CD4-positive, alpha-beta T cell (primary cell): Measurements from ENCODE around the gene TMEM132A. TPM values are rescaled to one million over a fixed set of nuclear protein-coding genes. Genes with fewer than 3 reads are reported as not detected.

Experiments
- ATAC-seq: fragments of 200-7000 bp; cut with Tn5 transposase; one replicate; pipeline ENCODE4 v1.10.0; 2022; ENCODE audit warnings: mild to moderate bottlenecking; ENCODE audit not compliant: poor library complexity
- CTCF ChIA-PET: fragments of 350-600 bp; sonication (Branson Sonifier 250); formaldehyde crosslinking; loops from one replicate; lab custom pipeline; 2021; ENCODE audit warnings: antibody characterized with exemption, inconsistent platforms; lab: Charles Lee
- POLR2A ChIA-PET: fragments of 350-600 bp; sonication (Branson Sonifier 250); formaldehyde crosslinking; loops from one replicate; lab custom pipeline; 2021; ENCODE audit warnings: antibody characterized with exemption, inconsistent platforms; lab: Charles Lee
- DNase-seq, 14 experiments: peaks; one replicate each; pipeline ENCODE4 v3.0.0-alpha.2; 2013 to 2020; ENCODE audit warnings: mixed read lengths in 2 of 14
- H3K27ac ChIP-seq, 2 donors: one replicate each; pipeline versions ENCODE4 v1.5.1 to v1.7.0; 2013; ENCODE audit warnings: low read length in 2 of 2, low read depth in 1 of 2, mild to moderate bottlenecking in 1 of 2
- H3K27me3 ChIP-seq, 2 experiments: 1 replicate in 1 of 2; 2 replicates in 1 of 2; pipeline versions ENCODE4 v1.6.1 to v1.7.0; 2013; ENCODE audit warnings: low read length in 2 of 2, control low read depth in 1 of 2, mild to moderate bottlenecking in 1 of 2, moderate library complexity in 1 of 2; ENCODE audit not compliant: insufficient read depth in 2 of 2, control insufficient read depth in 1 of 2
- H3K36me3 ChIP-seq: one replicate; pipeline ENCODE4 v1.6.1; 2013; ENCODE audit warnings: low read length, control low read depth; ENCODE audit not compliant: insufficient read depth
- H3K4me1 ChIP-seq: one replicate; pipeline ENCODE4 v1.6.1; 2013; ENCODE audit warnings: low read length, control low read depth; ENCODE audit not compliant: insufficient read depth
- H3K4me3 ChIP-seq: one replicate; pipeline ENCODE4 v1.5.1; 2013; ENCODE audit warnings: mild to moderate bottlenecking, low read length, moderate library complexity
- H3K9me3 ChIP-seq, 2 experiments: 1 replicate in 1 of 2; 2 replicates in 1 of 2; pipeline versions ENCODE4 v1.6.1 to v1.7.0; 2013; ENCODE audit warnings: low read length in 2 of 2, mild to moderate bottlenecking in 2 of 2, control low read depth in 1 of 2, moderate library complexity in 1 of 2; ENCODE audit not compliant: control insufficient read depth in 1 of 2, insufficient read depth in 1 of 2
- H3K27ac Mint-ChIP-seq: one replicate; pipeline ENCODE4 v1.8.0; 2020; ENCODE audit warnings: mixed read lengths
- H3K27me3 Mint-ChIP-seq: one replicate; pipeline ENCODE4 v1.8.0; 2021; ENCODE audit warnings: mixed read lengths
- H3K36me3 Mint-ChIP-seq: one replicate; pipeline ENCODE4 v1.8.0; 2021; ENCODE audit warnings: low read depth, mixed read lengths
- H3K4me1 Mint-ChIP-seq: one replicate; pipeline ENCODE4 v1.8.0; 2021; ENCODE audit warnings: low read depth, mixed read lengths
- H3K4me3 Mint-ChIP-seq: one replicate; pipeline ENCODE4 v1.8.0; 2020; ENCODE audit warnings: mild to moderate bottlenecking, mixed read lengths
- H3K9me3 Mint-ChIP-seq: one replicate; pipeline ENCODE4 v1.8.0; 2020; ENCODE audit warnings: mixed read lengths
- CTCF ChIP-seq: fragments of 200-600 bp; IDR thresholded peaks from one replicate; pipeline ENCODE4 v1.8.0; 2022; ENCODE audit warnings: antibody characterized with exemption, mild to moderate bottlenecking
- intact Hi-C, 2 experiments: fragments of 100-400 bp; cut with DNase I in 1 of 2; cut with micrococcal nuclease in 1 of 2; formaldehyde crosslinking; loops; one replicate each; pipeline versions ENCODE4 v1.15.1 to v1.9.0; 2023 to 2025; cut with DNase I, micrococcal nuclease
- total RNA-seq, 174 experiments: library from RNA in 2 of 174; stranded (reverse) in 2 of 174; gene quantifications; one replicate each; pipeline ENCODE4 v1.2.3 and lab custom pipeline; 2021 to 2026

Gene TMEM132A
- total RNA-seq, 2 experiments from 2014 or later: not detected

GRCh38 chr11:60970369-60970774 is 46.1 kb downstream of the TMEM132A start:
- Mint-ChIP-seq H3K4me3 (peak overlapping the region; percentile 90), H3K9me3 (no peaks in the 10 kb centered on the region), H3K27ac (peak overlapping the region; percentile 94), H3K4me1 (peaks cover 25% of the 10 kb centered on the region), H3K27me3 (no peaks in the 10 kb centered on the region), H3K36me3 (peaks cover 39% of the 10 kb centered on the region)
- intact Hi-C loops: loop anchor here (1.0 to 2.0 kb wide), 7 partner anchors 16 to 217 kb away; no protein-coding TSS in a partner anchor
- Histone ChIP-seq H3K9me3 (no peaks in the 10 kb centered on the region), H3K4me1 (peaks cover 29% of the 10 kb centered on the region), H3K27me3 (no peaks in the 10 kb centered on the region), H3K4me3 (peak overlapping the region; percentile 96), H3K27ac (peak overlapping the region; percentile 83 to 93), H3K36me3 (peaks cover 2% of the 10 kb centered on the region)
- CTCF ChIA-PET: interaction anchor here (0.6 to 2.6 kb wide), 38 partner anchors 8 to 218 kb away, joined by 3 to 16 read pairs (median 5); partner anchors contain the start of genes PRPF19 and TMEM109
- peak; percentile 97 for TF ChIP-seq CTCF
- ATAC-seq (peak; percentile 71), DNase-seq (peak; percentile 71 to 90 (median 80))
- POLR2A ChIA-PET: interaction anchor here (0.6 to 1.9 kb wide), 4 partner anchors 39 to 190 kb away, joined by 3 to 6 read pairs (median 4); partner anchors contain the start of gene VPS37C

GRCh38 chr11:60970890-60971289 is 46.6 kb downstream of the TMEM132A start:
- ATAC-seq (no peak), DNase-seq (peak in 1 of 14 experiments; percentile 38)
- peaks cover 42% of the 10 kb centered on the region for H3K36me3 Mint-ChIP-seq

GRCh38 chr11:60971520-60971919 is 47.3 kb downstream of the TMEM132A start, which contains the start of gene CD6:
CD6 (plus strand) TSS chr11:60971680; CDS start chr11:60971866, 186 bp downstream.
- ATAC-seq (peak; percentile 72), DNase-seq (peak; percentile 51 to 88 (median 68))
- Histone ChIP-seq H3K9me3 (no peaks in the 10 kb centered on the region), H3K4me3 (peak within 1 kb of the TSS; percentile 96), H3K27ac (peak within 1 kb of the TSS; percentile 83 to 93), H3K4me1 (peaks cover 36% of the 10 kb centered on the region), H3K36me3 (peaks cover 5% of the 10 kb centered on the region), H3K27me3 (no peaks in the 10 kb centered on the region)
- no peaks in the 10 kb centered on the region for H3K9me3 Mint-ChIP-seq
- H3K4me3 Mint-ChIP-seq: peak within 1 kb of the TSS; percentile 90
- TF ChIP-seq CTCF: no peak
- H3K4me1 Mint-ChIP-seq: peaks cover 35% of the 10 kb centered on the region
- CTCF ChIA-PET: interaction anchor here (0.7 to 2.6 kb wide), 9 partner anchors 22 to 216 kb away, joined by 3 to 16 read pairs (median 6); partner anchors contain the start of gene PRPF19
- intact Hi-C loops: loop anchor here (1.0 to 2.0 kb wide), 6 partner anchors 15 to 141 kb away; no protein-coding TSS in a partner anchor
- POLR2A ChIA-PET: interaction anchor here (0.6 to 1.9 kb wide), 13 partner anchors 20 to 189 kb away, joined by 3 to 8 read pairs (median 4); partner anchors contain the start of gene VPS37C
- no peaks in the 10 kb centered on the region for H3K27me3 Mint-ChIP-seq
- H3K36me3 Mint-ChIP-seq: peaks cover 48% of the 10 kb centered on the region
- H3K27ac Mint-ChIP-seq: peak within 1 kb of the TSS; percentile 94

More at GRCh38 chr11:60970890-60971289, 46.6 kb downstream of the TMEM132A start:
- peaks cover 32% of the 10 kb centered on the region for H3K4me1 ChIP-seq
- peaks cover 2% of the 10 kb centered on the region for H3K36me3 ChIP-seq
- H3K27me3 ChIP-seq: no peaks in the 10 kb centered on the region
- no peaks in the 10 kb centered on the region for H3K9me3 ChIP-seq
- peak overlapping the region; percentile 83 to 93 for H3K27ac ChIP-seq
- peak overlapping the region; percentile 94 for H3K27ac Mint-ChIP-seq
- H3K27me3 Mint-ChIP-seq: no peaks in the 10 kb centered on the region
- intact Hi-C loops: loop anchor here (1.0 to 2.0 kb wide), 8 partner anchors 15 to 216 kb away; no protein-coding TSS in a partner anchor
- no peaks in the 10 kb centered on the region for H3K9me3 Mint-ChIP-seq
- peaks cover 29% of the 10 kb centered on the region for H3K4me1 Mint-ChIP-seq
- peak overlapping the region; percentile 96 for H3K4me3 ChIP-seq
- ChIA-PET POLR2A (interaction anchor here (0.6 to 1.9 kb wide), 14 partner anchors 20 to 190 kb away, joined by 3 to 8 read pairs (median 4); partner anchors contain the start of gene VPS37C), CTCF (interaction anchor here (0.7 to 2.6 kb wide), 12 partner anchors 10 to 217 kb away, joined by 3 to 16 read pairs (median 6); partner anchors contain the start of gene PRPF19)
- no peak for TF ChIP-seq CTCF
- H3K4me3 Mint-ChIP-seq: peak overlapping the region; percentile 90
